ENCODE results near the gene NFE2L3. TPM values are rescaled to one million over a fixed set of nuclear protein-coding genes. Genes with fewer than 3 reads are reported as not detected.
A peak's percentile ranks its signal among the peaks of the same experiment; 100 is the strongest.

The NFE2L3 gene
- total RNA-seq, 1 donor from 2014 or later, result 2.8 TPM

DNA sequence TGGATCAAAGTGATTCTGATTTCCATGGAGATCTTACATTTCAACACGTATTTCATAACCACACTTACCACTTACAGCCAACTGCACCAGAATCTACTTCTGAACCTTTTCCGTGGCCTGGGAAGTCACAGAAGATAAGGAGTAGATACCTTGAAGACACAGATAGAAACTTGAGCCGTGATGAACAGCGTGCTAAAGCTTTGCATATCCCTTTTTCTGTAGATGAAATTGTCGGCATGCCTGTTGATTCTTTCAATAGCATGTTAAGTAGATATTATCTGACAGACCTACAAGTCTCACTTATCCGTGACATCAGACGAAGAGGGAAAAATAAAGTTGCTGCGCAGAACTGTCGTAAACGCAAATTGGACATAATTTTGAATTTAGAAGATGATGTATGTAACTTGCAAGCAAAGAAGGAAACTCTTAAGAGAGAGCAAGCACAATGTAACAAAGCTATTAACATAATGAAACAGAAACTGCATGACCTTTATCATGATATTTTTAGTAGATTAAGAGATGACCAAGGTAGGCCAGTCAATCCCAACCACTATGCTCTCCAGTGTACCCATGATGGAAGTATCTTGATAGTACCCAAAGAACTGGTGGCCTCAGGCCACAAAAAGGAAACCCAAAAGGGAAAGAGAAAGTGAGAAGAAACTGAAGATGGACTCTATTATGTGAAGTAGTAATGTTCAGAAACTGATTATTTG is 33.3 kb downstream of the NFE2L3 start:
- Mint-ChIP-seq H3K4me3 (ENCODE audit: unreplicated experiment) (no peak overlapping the region), H3K27ac (ENCODE audit: unreplicated experiment) (no peak overlapping the region)
- DNase-seq (ENCODE audit: low spot score), result no peak

DNA sequence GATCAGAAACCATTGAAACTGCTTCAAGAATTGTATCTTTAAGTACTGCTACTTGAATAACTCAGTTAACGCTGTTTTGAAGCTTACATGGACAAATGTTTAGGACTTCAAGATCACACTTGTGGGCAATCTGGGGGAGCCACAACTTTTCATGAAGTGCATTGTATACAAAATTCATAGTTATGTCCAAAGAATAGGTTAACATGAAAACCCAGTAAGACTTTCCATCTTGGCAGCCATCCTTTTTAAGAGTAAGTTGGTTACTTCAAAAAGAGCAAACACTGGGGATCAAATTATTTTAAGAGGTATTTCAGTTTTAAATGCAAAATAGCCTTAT is 33.8 kb downstream of the NFE2L3 start:
- H3K9me3 Mint-ChIP-seq (ENCODE audit: unreplicated experiment), result no peaks in the 10 kb centered on the region
- peaks cover 25% of the 10 kb centered on the region for H3K36me3 Mint-ChIP-seq (ENCODE audit: low read depth, unreplicated experiment)
- H3K27me3 Mint-ChIP-seq (ENCODE audit: unreplicated experiment), result peaks cover 1% of the 10 kb centered on the region
- no peak overlapping the region for H3K4me3 Mint-ChIP-seq (ENCODE audit: unreplicated experiment)
- no peak for DNase-seq (ENCODE audit: low spot score)
- peaks cover 4% of the 10 kb centered on the region for H3K4me1 Mint-ChIP-seq (ENCODE audit: unreplicated experiment)
- no peak overlapping the region for H3K27ac Mint-ChIP-seq (ENCODE audit: unreplicated experiment)
- TF ChIP-seq, protein P1, sequence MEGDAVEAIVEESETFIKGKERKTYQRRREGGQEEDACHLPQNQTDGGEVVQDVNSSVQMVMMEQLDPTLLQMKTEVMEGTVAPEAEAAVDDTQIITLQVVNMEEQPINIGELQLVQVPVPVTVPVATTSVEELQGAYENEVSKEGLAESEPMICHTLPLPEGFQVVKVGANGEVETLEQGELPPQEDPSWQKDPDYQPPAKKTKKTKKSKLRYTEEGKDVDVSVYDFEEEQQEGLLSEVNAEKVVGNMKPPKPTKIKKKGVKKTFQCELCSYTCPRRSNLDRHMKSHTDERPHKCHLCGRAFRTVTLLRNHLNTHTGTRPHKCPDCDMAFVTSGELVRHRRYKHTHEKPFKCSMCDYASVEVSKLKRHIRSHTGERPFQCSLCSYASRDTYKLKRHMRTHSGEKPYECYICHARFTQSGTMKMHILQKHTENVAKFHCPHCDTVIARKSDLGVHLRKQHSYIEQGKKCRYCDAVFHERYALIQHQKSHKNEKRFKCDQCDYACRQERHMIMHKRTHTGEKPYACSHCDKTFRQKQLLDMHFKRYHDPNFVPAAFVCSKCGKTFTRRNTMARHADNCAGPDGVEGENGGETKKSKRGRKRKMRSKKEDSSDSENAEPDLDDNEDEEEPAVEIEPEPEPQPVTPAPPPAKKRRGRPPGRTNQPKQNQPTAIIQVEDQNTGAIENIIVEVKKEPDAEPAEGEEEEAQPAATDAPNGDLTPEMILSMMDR (IDR thresholded peaks at IDR 0.05; ENCODE audit: unreplicated experiment), result no peak

More for the DNA sequence above, 33.3 kb downstream of the NFE2L3 start:
- Mint-ChIP-seq H3K4me1 (ENCODE audit: unreplicated experiment) (peaks cover 2% of the 10 kb centered on the region), H3K36me3 (ENCODE audit: low read depth, unreplicated experiment) (peaks cover 20% of the 10 kb centered on the region), H3K27me3 (ENCODE audit: unreplicated experiment) (peaks cover 2% of the 10 kb centered on the region), H3K9me3 (ENCODE audit: unreplicated experiment) (no peaks in the 10 kb centered on the region)
- TF ChIP-seq, protein P1 (IDR thresholded peaks at IDR 0.05; ENCODE audit: unreplicated experiment), result no peak

GRCh38 chr7:26186364-26187311 is 34.6 kb downstream of the NFE2L3 start:
- no peaks in the 10 kb centered on the region for H3K9me3 Mint-ChIP-seq (ENCODE audit: unreplicated experiment)
- H3K4me1 Mint-ChIP-seq (ENCODE audit: unreplicated experiment), result peaks cover 7% of the 10 kb centered on the region
- peak overlapping the region; percentile 36 for H3K27ac Mint-ChIP-seq (ENCODE audit: unreplicated experiment)
- H3K4me3 Mint-ChIP-seq (ENCODE audit: unreplicated experiment), result no peak overlapping the region
- TF ChIP-seq, protein P1 (IDR thresholded peaks at IDR 0.05; ENCODE audit: unreplicated experiment), result no peak
- H3K27me3 Mint-ChIP-seq (ENCODE audit: unreplicated experiment), result peaks cover 3% of the 10 kb centered on the region
- no peak for DNase-seq (ENCODE audit: low spot score)
- H3K36me3 Mint-ChIP-seq (ENCODE audit: low read depth, unreplicated experiment), result peaks cover 31% of the 10 kb centered on the region

GRCh38 chr7:26187380-26188205 is 35.6 kb downstream of the NFE2L3 start:
- no peak overlapping the region for H3K4me3 Mint-ChIP-seq (ENCODE audit: unreplicated experiment)
- peaks cover 16% of the 10 kb centered on the region for H3K4me1 Mint-ChIP-seq (ENCODE audit: unreplicated experiment)
- peak overlapping the region; percentile 36 for H3K27ac Mint-ChIP-seq (ENCODE audit: unreplicated experiment)

More at GRCh38 chr7:26187380-26188205, 35.6 kb downstream of the NFE2L3 start:
- Mint-ChIP-seq H3K27me3 (ENCODE audit: unreplicated experiment) (peaks cover 3% of the 10 kb centered on the region), H3K36me3 (ENCODE audit: low read depth, unreplicated experiment) (peaks cover 40% of the 10 kb centered on the region), H3K9me3 (ENCODE audit: unreplicated experiment) (no peaks in the 10 kb centered on the region)
- DNase-seq (ENCODE audit: low spot score), result no peak
- TF ChIP-seq, protein P1 (IDR thresholded peaks at IDR 0.05; ENCODE audit: unreplicated experiment), result no peak
